Eye (tissue), 1 donor: Measurements from ENCODE around the gene ATG9A.

ENCODE experiments used
- DNase-seq: peaks from one replicate; pipeline ENCODE4 v3.0.0-alpha.2; 2015

ATG9A gene

DNA sequence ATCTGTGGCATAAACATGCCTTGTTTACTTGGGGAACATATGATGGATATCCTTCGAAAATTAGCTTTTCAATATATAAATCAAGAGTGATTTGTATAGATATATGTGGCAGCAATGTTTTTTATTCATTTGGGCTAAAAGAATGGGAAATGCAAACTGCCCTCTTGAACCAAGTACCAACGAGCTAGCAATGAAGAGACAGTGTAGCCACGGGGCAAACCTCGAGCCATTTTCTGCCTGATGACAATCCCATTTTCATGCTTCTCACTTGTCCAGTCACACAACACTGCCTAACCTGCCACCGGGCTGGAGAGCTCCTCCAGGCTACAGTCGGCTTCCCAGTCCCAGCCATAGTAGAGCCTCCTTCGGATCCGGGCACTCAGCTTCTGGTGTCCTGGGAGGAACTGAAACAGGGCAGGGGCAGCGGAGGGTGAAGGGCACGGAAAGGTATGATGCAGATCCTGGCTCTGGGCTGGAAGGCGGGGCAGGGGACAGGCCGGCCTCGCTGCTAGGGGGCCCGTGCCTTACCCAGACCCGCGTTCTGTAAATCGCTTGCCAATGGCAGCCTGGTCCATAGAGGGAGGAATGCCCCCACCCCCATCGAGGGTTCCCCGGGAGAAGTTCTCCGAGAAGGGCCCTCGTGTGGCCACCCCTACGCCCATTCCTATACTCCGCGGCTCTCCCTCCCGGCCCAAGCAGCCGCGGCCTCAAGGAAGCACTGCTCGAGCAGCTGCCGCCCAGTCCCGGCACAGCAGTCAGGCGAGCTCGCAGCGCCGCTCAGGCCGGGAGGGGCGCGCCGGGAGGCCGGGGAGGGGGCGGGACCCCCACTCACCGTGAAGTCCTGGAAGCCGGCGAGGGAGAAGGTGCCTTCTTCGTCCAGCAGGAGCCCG lies 53.3 kb downstream of the ATG9A start:
- no peak for DNase-seq

DNA sequence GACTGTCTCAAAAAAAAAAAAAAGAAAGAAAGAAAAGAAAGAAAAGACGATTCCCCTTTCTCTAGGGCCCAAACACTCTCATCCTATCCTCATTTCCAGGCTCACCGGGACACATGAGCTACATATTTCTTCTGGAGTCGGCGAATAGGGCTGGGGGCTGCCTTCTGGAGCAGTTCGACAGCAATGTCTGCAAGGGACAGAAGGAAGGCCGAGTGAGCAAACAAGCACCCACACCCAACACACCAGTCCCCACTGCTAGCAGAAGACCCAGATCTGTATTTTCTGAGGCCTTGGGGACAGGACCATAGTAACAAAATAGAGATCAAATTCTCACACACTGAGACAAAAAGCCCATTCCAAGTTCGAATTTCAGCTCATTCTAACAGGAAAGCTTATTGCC lies 54.0 kb downstream of the ATG9A start:
- no peak for DNase-seq

DNA sequence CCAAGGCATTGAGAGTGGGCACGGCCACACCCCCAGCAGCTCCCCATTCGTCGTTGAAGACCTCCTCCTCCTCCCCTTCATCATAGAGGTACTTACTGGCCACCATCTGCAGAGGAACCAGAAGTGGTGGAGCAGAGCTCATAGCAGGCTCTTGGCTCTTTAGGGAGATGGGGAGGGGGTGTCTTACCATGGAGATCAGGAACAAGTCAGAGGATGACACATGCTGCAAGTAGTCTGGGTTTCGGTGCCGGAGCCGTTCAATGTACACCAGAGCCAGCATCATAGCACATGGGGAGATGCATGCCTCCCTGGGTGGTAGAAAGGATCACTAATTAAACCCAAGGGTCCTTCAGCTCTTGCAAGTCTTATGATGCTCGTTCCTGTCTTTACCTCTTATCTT lies 54.6 kb downstream of the ATG9A start:
- no peak for DNase-seq

DNA sequence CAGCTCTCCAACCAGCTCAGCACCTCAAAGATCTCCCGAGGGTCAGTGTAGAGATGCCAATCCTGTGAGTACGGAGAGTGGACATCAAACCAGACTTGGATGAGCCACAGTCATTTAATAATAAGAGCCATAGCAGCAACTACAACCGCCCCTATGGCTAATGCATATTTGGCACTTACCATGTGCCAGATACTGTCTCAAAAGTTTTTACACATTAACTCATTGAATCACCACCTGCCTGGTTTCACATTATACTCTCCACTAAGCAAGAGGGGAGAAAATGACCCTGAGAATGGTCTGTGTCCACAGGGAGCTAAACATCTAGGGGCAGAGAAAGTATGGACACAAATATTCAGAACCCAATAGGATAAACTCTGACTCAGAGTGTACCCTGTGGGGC lies 55.3 kb downstream of the ATG9A start:
- no peak for DNase-seq

DNA sequence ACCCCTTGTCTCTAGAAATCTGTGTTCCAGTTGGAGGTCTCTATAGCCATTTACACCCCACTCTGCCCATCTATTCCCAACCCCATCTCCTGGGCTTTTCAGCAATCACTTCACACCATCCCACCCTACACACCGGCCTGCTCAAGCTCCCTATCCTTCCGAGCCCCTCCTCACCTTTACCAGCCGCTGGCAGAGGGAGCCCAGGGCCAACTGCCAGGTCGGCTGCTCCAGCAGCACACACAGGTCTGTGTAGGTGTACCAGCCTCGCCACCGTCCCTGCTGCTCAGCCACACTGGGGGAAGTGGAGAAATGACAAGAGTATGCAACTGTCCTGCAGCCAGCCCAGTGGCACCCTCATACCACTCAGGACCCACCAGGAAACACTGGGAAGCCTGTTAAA lies 56.3 kb downstream of the ATG9A start:
- no peak for DNase-seq

DNA sequence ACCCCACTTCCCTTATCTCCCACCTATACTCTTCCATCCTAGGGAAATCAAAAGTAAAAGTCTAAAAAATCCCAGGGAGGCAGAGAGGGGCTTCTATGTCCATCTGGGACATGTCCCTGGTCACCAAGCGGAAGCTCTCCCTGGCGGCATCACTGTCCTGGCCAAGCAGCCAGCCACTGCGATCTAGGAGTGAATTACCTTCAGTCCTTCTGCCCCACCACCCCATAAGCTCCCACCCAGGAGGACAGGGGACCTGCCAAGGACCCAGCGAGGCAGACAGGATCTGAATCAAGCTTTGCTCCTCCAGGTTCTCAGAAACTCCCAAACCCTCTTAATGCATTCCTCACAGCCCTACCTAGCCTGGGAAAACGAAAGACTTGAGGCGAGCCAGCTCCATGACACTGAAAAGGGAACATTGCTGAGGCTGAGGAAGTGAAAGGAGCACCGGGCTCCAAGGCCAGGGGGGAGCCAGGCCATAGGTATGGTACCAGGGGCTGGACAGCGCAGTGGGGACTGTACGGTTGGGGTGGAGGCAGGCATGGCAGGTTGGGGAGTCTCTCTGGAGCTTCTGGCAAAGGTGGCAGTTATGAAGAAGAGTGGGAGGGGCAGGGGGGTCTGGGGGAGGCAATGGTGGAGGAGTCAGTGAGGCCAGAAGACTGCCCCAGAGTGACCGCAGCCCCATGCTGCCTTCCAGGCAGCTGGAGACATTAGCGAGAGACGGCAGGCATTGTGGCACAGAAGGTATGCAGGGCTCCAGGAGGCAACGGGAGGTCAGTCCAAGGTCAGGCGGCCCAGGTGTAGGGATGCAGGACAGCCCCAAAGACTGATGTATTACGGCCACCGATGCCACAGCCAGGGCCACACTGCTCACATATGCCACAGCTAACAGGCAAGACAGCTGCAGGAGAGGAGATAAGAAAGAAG lies 56.9 kb downstream of the ATG9A start:
- DNase-seq, result no peak

DNA sequence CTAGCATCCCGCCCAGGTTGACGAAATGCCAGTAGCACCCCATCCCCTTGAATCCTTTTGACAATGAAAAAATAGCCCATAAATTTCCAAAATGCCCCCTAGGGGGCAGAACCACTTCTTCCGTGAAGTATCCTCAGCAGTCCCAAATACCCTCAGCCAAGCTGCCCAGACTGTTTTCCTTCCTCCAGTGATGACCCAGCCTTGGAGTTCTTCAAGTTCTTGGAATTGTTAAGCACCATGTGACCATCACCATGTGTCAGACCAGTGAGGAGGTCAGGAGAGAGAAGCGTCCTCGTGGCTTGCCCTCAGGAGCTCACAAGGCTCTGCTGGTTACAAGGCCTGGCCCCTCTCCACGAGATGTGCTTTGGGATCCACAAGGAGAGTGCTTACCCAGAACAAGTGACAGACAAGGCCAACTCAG lies 58.2 kb downstream of the ATG9A start:
- DNase-seq, result peak; percentile 76

DNA sequence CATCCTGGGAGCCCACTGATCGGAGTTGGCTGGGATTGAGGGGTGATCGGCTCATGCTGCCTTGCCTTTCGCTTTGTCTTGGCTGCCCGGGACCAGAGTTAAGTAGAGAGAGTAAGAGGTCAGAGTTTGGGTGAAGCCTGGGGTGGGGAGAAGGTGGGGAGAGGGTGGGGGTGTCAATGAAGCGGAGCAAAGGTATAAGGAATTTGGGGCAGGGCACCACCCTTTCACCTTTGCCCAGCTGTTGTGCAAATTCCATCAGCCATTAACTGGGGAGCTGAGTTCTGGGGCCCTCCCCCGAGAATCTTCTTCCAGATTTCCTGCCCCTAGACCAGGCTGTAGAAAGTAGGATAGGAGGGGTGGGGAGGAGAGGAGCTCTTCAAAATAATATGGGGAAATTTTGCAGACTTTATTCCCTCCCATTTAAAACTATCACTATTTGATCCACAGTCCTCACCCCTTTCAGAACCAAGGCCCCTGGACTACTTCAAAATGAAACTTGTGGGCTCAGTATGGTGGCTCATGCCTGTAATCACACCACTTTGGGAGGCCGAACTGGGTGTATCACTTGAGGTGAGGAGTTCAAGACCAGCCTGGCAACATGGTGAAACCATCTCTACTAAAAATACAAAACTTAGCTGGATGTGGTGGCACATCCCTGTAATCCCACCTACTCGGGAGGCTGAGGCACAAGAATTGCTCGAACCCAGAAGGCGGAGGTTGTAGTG lies 59.3 kb downstream of the ATG9A start, which contains the start of gene SLC23A3:
Gene SLC23A3 (minus strand): TSS at position 100 of the 725 bp plus-strand sequence. CDS start 45 bp downstream, at position 55.
- DNase-seq, result no peak
